Astrocyte (in vitro differentiated cells and primary cell): ENCODE data around the gene DYRK1A. TPM values are rescaled to one million over a fixed set of nuclear protein-coding genes. Genes with fewer than 3 reads are reported as not detected.

Experiments used
- DNase-seq: peaks from one replicate; pipeline ENCODE4 v3.0.0-alpha.2; 2010; ENCODE audit warnings: low read depth
- FAIRE-seq: peaks from 2 replicates; lab custom pipeline; 2011; peaks lifted over from hg19 to GRCh38; lab: Jason Lieb, UNC
- H2AFZ ChIP-seq: 2 replicates; pipeline ENCODE4 v1.6.0; 2012; ENCODE audit warnings: low read depth, low read length, inconsistent platforms
- H3K27ac ChIP-seq: 2 replicates; pipeline ENCODE4 v1.5.1; 2011; ENCODE audit warnings: low read depth, low read length, inconsistent platforms
- H3K27me3 ChIP-seq: 2 replicates; pipeline ENCODE4 v1.6.0; 2011; ENCODE audit warnings: low read length, inconsistent platforms; ENCODE audit not compliant: insufficient read depth
- H3K36me3 ChIP-seq: 2 replicates; pipeline ENCODE4 v1.5.1; 2011; ENCODE audit warnings: low read length, inconsistent platforms; ENCODE audit not compliant: insufficient read depth
- H3K4me1 ChIP-seq: 2 replicates; pipeline ENCODE4 v1.5.1; 2011; ENCODE audit warnings: low read length, inconsistent platforms; ENCODE audit not compliant: insufficient read depth
- H3K4me2 ChIP-seq: 2 replicates; pipeline ENCODE4 v1.6.0; 2012; ENCODE audit warnings: low read length, inconsistent platforms
- H3K4me3 ChIP-seq: 2 replicates; pipeline ENCODE4 v1.5.1; 2011; ENCODE audit warnings: low read depth, mild to moderate bottlenecking, low read length, inconsistent platforms; ENCODE audit not compliant: insufficient read depth
- H3K79me2 ChIP-seq: 2 replicates; pipeline ENCODE4 v1.6.0; 2012; ENCODE audit warnings: mild to moderate bottlenecking, low read length, inconsistent platforms; ENCODE audit not compliant: insufficient read depth
- H3K9ac ChIP-seq: 2 replicates; pipeline ENCODE4 v1.6.0; 2012; ENCODE audit warnings: mild to moderate bottlenecking, low read length, inconsistent platforms
- H3K9me3 ChIP-seq: 2 replicates; pipeline ENCODE4 v1.5.1; 2012; ENCODE audit warnings: low read depth, mild to moderate bottlenecking, low read length, inconsistent platforms; ENCODE audit not compliant: insufficient read depth
- H4K20me1 ChIP-seq: 2 replicates; pipeline ENCODE4 v1.6.0; 2012; ENCODE audit warnings: low read length, inconsistent platforms; ENCODE audit not compliant: insufficient read depth
- H3K27ac Mint-ChIP-seq: one replicate; pipeline ENCODE4 v1.8.0; 2021; ENCODE audit warnings: mild to moderate bottlenecking, mixed read lengths; ENCODE audit not compliant: unreplicated experiment
- H3K27me3 Mint-ChIP-seq: one replicate; pipeline ENCODE4 v1.8.0; 2021; ENCODE audit warnings: low read depth, mixed read lengths; ENCODE audit not compliant: unreplicated experiment
- H3K36me3 Mint-ChIP-seq: one replicate; pipeline ENCODE4 v1.8.0; 2021; ENCODE audit warnings: low read depth, mixed read lengths; ENCODE audit not compliant: unreplicated experiment
- H3K4me1 Mint-ChIP-seq: one replicate; pipeline ENCODE4 v1.8.0; 2021; ENCODE audit warnings: low read depth, mixed read lengths; ENCODE audit not compliant: unreplicated experiment
- H3K4me3 Mint-ChIP-seq: one replicate; pipeline ENCODE4 v1.8.0; 2021; ENCODE audit warnings: mild to moderate bottlenecking, moderate library complexity, mixed read lengths; ENCODE audit not compliant: unreplicated experiment
- H3K9me3 Mint-ChIP-seq: one replicate; pipeline ENCODE4 v1.8.0; 2021; ENCODE audit warnings: mild to moderate bottlenecking, mixed read lengths; ENCODE audit not compliant: unreplicated experiment
- CTCF ChIP-seq: IDR thresholded peaks from 2 replicates; pipeline ENCODE4 v1.5.1; 2011; ENCODE audit warnings: low read depth, mild to moderate bottlenecking, inconsistent platforms, low read length, moderate library complexity; ENCODE audit not compliant: insufficient read depth
- EZH2 ChIP-seq: IDR thresholded peaks from 2 replicates; pipeline ENCODE4 v1.6.1; 2012; ENCODE audit warnings: mild to moderate bottlenecking, low read length, inconsistent platforms; ENCODE audit not compliant: insufficient read depth
- total RNA-seq: library from RNA; stranded (reverse); gene quantifications from 2 replicates; pipeline ENCODE4 v1.2.1, GENCODE V29; 2021

DYRK1A gene
- total RNA-seq, 1 donor from 2014 or later = 44.6 TPM

DNA sequence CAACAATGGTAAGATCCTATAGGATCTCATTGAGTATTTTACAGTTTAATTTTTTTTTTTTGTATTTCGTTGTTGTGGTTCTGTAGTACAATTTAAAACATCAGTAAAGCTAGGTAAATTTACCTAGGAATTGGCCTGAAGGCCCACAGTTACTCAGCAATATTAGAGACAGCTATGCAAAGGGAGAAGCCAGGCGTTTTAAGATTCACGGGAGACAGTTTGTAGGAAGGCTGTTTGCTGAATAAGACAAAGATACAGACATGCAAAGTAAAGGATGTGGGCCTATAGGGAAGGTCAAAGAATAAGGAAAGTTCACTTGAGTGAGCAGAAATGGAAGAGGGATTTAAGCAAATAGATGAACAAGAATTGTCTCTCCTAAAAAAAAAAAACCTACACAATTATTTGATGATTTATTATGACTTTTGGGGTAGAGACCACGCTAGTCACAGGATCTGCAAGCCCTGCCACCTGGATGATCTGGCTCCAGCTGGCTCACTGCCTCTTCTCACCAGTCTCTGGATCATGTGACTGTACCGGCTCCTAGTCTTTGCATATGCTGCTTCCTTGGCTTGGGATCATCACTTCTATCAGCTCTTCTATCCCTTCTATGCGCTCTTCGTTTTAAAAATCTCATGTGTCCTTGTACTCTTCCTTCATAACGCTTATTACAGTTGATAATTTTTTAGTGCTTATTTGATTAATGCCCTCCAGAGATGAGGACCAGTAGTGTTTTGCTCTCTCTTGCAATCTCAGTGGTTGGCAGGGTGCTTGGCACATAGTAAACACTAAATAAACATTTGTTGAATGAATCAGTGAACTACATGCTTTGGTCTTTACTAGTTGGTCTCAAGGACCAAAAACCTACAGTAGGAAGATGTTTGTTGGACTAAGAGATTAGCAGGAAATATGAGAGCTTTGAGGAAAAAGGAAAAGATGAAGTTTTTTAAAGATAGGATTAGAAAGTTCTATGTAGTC is 14.1 kb downstream of the DYRK1A start:
- Histone ChIP-seq H3K36me3 (no peaks in the 10 kb centered on the region), H3K4me2 (no peak overlapping the region), H3K4me3 (no peak overlapping the region), H3K4me1 (no peaks in the 10 kb centered on the region), H2AFZ (no peak overlapping the region), H3K79me2 (peaks cover 100% of the 10 kb centered on the region), H3K27me3 (no peaks in the 10 kb centered on the region), H4K20me1 (peaks cover 98% of the 10 kb centered on the region), H3K9me3 (no peaks in the 10 kb centered on the region), H3K9ac (no peak overlapping the region), H3K27ac (no peak overlapping the region)
- Mint-ChIP-seq H3K4me1 (peaks cover 36% of the 10 kb centered on the region), H3K27me3 (no peaks in the 10 kb centered on the region), H3K4me3 (peak overlapping the region; percentile 15), H3K36me3 (peaks cover 5% of the 10 kb centered on the region), H3K9me3 (no peaks in the 10 kb centered on the region), H3K27ac (peak overlapping the region; percentile 16)
- DNase-seq (no peak), FAIRE-seq (no peak)
- TF ChIP-seq CTCF (no peak), EZH2 (no peak)

- Histone ChIP-seq H3K36me3 (no peaks in the 10 kb centered on the region), H4K20me1 (peaks cover 98% of the 10 kb centered on the region), H3K27me3 (no peaks in the 10 kb centered on the region), H3K4me1 (no peaks in the 10 kb centered on the region), H3K9me3 (no peaks in the 10 kb centered on the region), H3K4me2 (no peak overlapping the region), H2AFZ (no peak overlapping the region), H3K79me2 (peaks cover 100% of the 10 kb centered on the region), H3K9ac (no peak overlapping the region), H3K27ac (no peak overlapping the region), H3K4me3 (no peak overlapping the region)
- FAIRE-seq (no peak), DNase-seq (no peak)
- Mint-ChIP-seq H3K4me3 (no peak overlapping the region), H3K36me3 (peaks cover 7% of the 10 kb centered on the region), H3K9me3 (no peaks in the 10 kb centered on the region), H3K4me1 (peaks cover 35% of the 10 kb centered on the region), H3K27ac (no peak overlapping the region), H3K27me3 (no peaks in the 10 kb centered on the region)
- no peak for TF ChIP-seq EZH2
- no peak for TF ChIP-seq CTCF
Measured at GRCh38 chr21:37381883-37382585, 15.5 kb downstream of the DYRK1A start.
